Testis (tissue), 3 donors: Measurements from ENCODE around the gene TBC1D1. TPM values are rescaled to one million over a fixed set of nuclear protein-coding genes. Genes with fewer than 3 reads are reported as not detected.

Source experiments
- DNase-seq: peaks from one replicate; pipeline ENCODE4 v3.0.0-alpha.2; 2019
- H3K27ac ChIP-seq, 2 donors: fragments of 200-600 bp; sonication (generic); one replicate each; pipeline ENCODE4 v1.5.1; 2019
- H3K27me3 ChIP-seq: fragments of 200-600 bp; sonication (generic); one replicate; pipeline ENCODE4 v1.5.1; 2019
- H3K36me3 ChIP-seq: fragments of 200-600 bp; sonication (generic); one replicate; pipeline ENCODE4 v1.5.1; 2017; ENCODE audit warnings: low read depth; ENCODE audit errors: missing control alignments
- H3K4me1 ChIP-seq: fragments of 200-600 bp; sonication (generic); one replicate; pipeline ENCODE4 v1.5.1; 2019
- H3K4me3 ChIP-seq, 2 donors: fragments of 200-600 bp; sonication (generic); one replicate each; pipeline ENCODE4 v1.5.1; 2017 to 2019
- H3K9me3 ChIP-seq: fragments of 200-600 bp; sonication (generic); one replicate; pipeline ENCODE4 v1.5.1; 2017
- CTCF ChIP-seq, 3 experiments: fragments of 450-650 bp in 2 of 3; fragments of 200-600 bp in 1 of 3; sonication (generic) in 1 of 3; IDR thresholded peaks; one replicate each; pipeline ENCODE4 v1.5.1; 2016 to 2019; ENCODE audit warnings: antibody characterized with exemption in 3 of 3, mild to moderate bottlenecking in 2 of 3, moderate library complexity in 1 of 3
- POLR2A ChIP-seq: fragments of 450-650 bp; IDR thresholded peaks from one replicate; pipeline ENCODE4 v1.6.1; 2017; ENCODE audit warnings: antibody characterized with exemption, mild to moderate bottlenecking, moderate library complexity
- WGBS, 2 donors: methylation state at CpG; one replicate each; pipeline ENCODE4 v1.1.5; 2018; 5-methylcytosine and 5-hydroxymethylcytosine counted together
- intact Hi-C: fragments of 100-400 bp; cut with DNase I; formaldehyde crosslinking; loops from one replicate; pipeline ENCODE4 v1.15.1; 2023; ENCODE audit warnings: low total_unique reads
- polyA plus RNA-seq: library from polyadenylated mRNA; stranded (reverse); fragments of 350-450 nt; fragmentation: Illumina TruSeq; extraction: RNeasy Lipid Tissue Mini Kit (QIAGEN cat#74804); gene quantifications from one replicate; pipeline ENCODE4 v1.2.3, GENCODE V29; 2014; ENCODE audit warnings: low read depth, low replicate concordance; ENCODE audit not compliant: insufficient read depth
- total RNA-seq, 2 donors: library from RNA; depleted of rRNA; stranded (reverse); fragments of >200 nt; gene quantifications; one replicate each; pipeline ENCODE4 v1.2.3, GENCODE V29; 2016

The TBC1D1 gene
- total and polyA plus RNA-seq, 3 donors from 2014 or later: 130 to 208 (median 167) TPM

- Histone ChIP-seq H3K4me3 (no peak overlapping the region), H3K4me1 (peaks cover 2% of the 10 kb centered on the region), H3K27ac (no peak overlapping the region), H3K36me3 (no peaks in the 10 kb centered on the region), H3K27me3 (no peaks in the 10 kb centered on the region), H3K9me3 (no peaks in the 10 kb centered on the region)
- TF ChIP-seq CTCF (IDR thresholded peaks at IDR 0.05): no peak
- no peak for TF ChIP-seq POLR2A
- intact Hi-C loops: loop anchor here (5.0 kb wide), 1 partner anchor 659 kb away; no protein-coding TSS in a partner anchor
- WGBS, 2 donors: 90 to 96% methylated on average over 4 of the region's 4 CpGs
- DNase-seq: no peak
Measured at GRCh38 chr4:38073596-38074234, 182.8 kb downstream of the TBC1D1 start.

GRCh38 chr4:38075370-38076152 lies 184.7 kb downstream of the TBC1D1 start:
- H3K27me3 ChIP-seq: no peaks in the 10 kb centered on the region
- H3K4me3 ChIP-seq: no peak overlapping the region
- H3K27ac ChIP-seq: peak overlapping the region in 1 of 2 donors; percentile 24
- 78 to 83% methylated on average over 6 of the region's 6 CpGs for WGBS, 2 donors
- DNase-seq: no peak
- intact Hi-C loops: no loop called here
- H3K9me3 ChIP-seq: no peaks in the 10 kb centered on the region
- H3K4me1 ChIP-seq: peaks cover 9% of the 10 kb centered on the region
- TF ChIP-seq POLR2A: no peak
- no peak for TF ChIP-seq CTCF (IDR thresholded peaks at IDR 0.05)
- no peaks in the 10 kb centered on the region for H3K36me3 ChIP-seq

- H3K4me1 ChIP-seq: peaks cover 12% of the 10 kb centered on the region
- no peaks in the 10 kb centered on the region for H3K9me3 ChIP-seq
- H3K36me3 ChIP-seq: no peaks in the 10 kb centered on the region
- intact Hi-C loops: no loop called here
- no peak for TF ChIP-seq CTCF (IDR thresholded peaks at IDR 0.05)
- no peaks in the 10 kb centered on the region for H3K27me3 ChIP-seq
- H3K4me3 ChIP-seq: no peak overlapping the region
- H3K27ac ChIP-seq: peak overlapping the region in 1 of 2 donors; percentile 24
- DNase-seq: no peak
- WGBS, 2 donors: 86 to 89% methylated on average over 6 of the region's 6 CpGs
Measured at GRCh38 chr4:38076153-38076669, 185.3 kb downstream of the TBC1D1 start.

- WGBS, 2 donors: 72 to 84% methylated on average over 12 of the region's 12 CpGs
- no peak for DNase-seq
Measured at GRCh38 chr4:38077791-38078489, 187.1 kb downstream of the TBC1D1 start.

More at GRCh38 chr4:38077791-38078489, 187.1 kb downstream of the TBC1D1 start:
- no peaks in the 10 kb centered on the region for H3K36me3 ChIP-seq
- H3K27ac ChIP-seq: peak overlapping the region in 1 of 2 donors; percentile 37
- peaks cover 15% of the 10 kb centered on the region for H3K4me1 ChIP-seq
- no peaks in the 10 kb centered on the region for H3K27me3 ChIP-seq
- H3K4me3 ChIP-seq: no peak overlapping the region
- no peaks in the 10 kb centered on the region for H3K9me3 ChIP-seq
- TF ChIP-seq CTCF (IDR thresholded peaks at IDR 0.05): no peak
- no peak for TF ChIP-seq POLR2A
- intact Hi-C loops: no loop called here
